Lower leg skin (tissue), 3 donors: ENCODE data around the gene RANBP9.

Experiments
- CTCF ChIP-seq, 3 donors: fragments of 450-650 bp; IDR thresholded peaks; one replicate each; pipeline ENCODE4 v1.5.1; 2016; ENCODE audit warnings: antibody characterized with exemption in 3 of 3, mild to moderate bottlenecking in 3 of 3, moderate library complexity in 2 of 3
- POLR2A ChIP-seq, 2 donors: fragments of 450-650 bp; IDR thresholded peaks; one replicate each; pipeline ENCODE4 v1.6.1; 2016 to 2017; ENCODE audit warnings: antibody characterized with exemption in 2 of 2, mild to moderate bottlenecking in 1 of 2, moderate library complexity in 1 of 2

DNA sequence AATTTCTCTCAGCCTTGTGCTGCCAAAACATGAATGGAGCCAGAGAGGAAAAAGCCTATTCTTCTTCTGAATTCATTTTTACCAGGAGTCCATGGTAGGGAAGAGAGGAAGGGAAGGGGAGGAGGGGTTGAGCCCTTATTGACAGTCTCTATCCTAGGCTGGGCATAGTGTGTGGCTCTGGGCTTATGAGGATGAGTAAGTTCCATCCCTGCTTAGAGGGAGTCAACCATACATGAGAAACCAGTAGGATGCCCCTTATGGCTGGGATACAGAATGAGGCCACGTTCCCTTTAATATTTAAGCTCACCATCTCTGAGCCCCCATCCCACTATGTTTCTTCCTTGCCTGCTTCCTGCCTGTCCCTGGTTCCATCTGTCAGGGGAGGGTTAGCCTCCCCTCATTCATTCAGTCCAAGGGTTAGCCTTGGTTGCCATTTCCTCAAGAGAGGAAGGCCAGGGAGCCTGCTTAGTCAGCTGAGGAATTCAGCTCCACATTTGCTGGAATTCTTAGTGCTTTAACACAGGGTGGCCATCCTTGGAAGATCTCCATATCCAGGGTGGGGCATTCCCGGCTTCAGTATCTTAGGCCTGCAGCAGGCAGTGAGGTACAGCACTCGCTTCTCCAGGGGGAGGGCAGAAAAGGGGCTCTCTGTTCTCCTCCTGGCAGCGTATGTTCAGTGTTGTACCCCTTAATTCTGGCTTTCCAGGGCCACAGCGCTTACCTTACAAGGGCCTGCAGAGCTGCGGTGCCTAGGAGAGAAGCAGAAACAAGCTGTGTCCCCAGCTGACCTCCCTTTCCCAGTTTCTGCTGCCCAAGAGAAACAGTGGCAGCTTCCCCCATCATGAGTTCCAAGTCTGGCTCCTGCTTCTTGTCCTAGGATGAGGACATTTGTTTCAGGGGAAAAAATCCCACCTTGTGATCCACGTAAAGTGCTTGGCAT, 124.8 kb downstream of the RANBP9 start:
- TF ChIP-seq CTCF (IDR thresholded peaks at IDR 0.05) = no peak
- TF ChIP-seq POLR2A (IDR thresholded peaks at IDR 0.05) = no peak
